HEK293 (cell line): ENCODE measurements around the gene DPPA5.

Experiments used
- CTCF ChIA-PET: fragments of 350-600 bp; formaldehyde crosslinking; extraction: SDS; loops from one replicate; lab custom pipeline; 2021; ENCODE audit warnings: antibody characterized with exemption; lab: Yijun Ruan, JAX
- POLR2A ChIA-PET: fragments of 300-600 bp; formaldehyde crosslinking; extraction: SDS; loops from one replicate; lab custom pipeline; 2020; ENCODE audit warnings: antibody characterized with exemption, inconsistent platforms; lab: Yijun Ruan, JAX
- H3K27ac ChIP-seq: fragments of 200-500 bp; sonication (Bioruptor generic); 2 replicates; pipeline ENCODE4 v1.5.1; 2014; ENCODE audit warnings: low read depth, low read length, control low read depth, inconsistent platforms; ENCODE audit errors: extremely low read depth
- H3K36me3 ChIP-seq, 2 experiments: fragments of 200-500 bp in 1 of 2; sonication (Bioruptor generic) in 1 of 2; 1 replicate in 1 of 2; 2 replicates in 1 of 2; pipeline ENCODE4 v1.5.1; 2014 to 2017; ENCODE audit warnings: inconsistent platforms in 2 of 2, low read length in 2 of 2; ENCODE audit not compliant: control insufficient read depth in 2 of 2, insufficient read depth in 1 of 2
- H3K4me1 ChIP-seq: fragments of 200-500 bp; sonication (Bioruptor generic); 2 replicates; pipeline ENCODE4 v1.5.1; 2014; ENCODE audit warnings: mild to moderate bottlenecking, low read length, inconsistent platforms; ENCODE audit not compliant: control insufficient read depth, insufficient read depth
- H3K4me3 ChIP-seq: 2 replicates; pipeline ENCODE4 v1.5.1; 2011; ENCODE audit warnings: low read depth, mild to moderate bottlenecking, control low read depth, low read length, moderate library complexity
- H3K9me3 ChIP-seq: fragments of 200-500 bp; sonication (Bioruptor generic); 2 replicates; pipeline ENCODE4 v1.5.1; 2014; ENCODE audit warnings: low read depth, low read length, inconsistent platforms; ENCODE audit not compliant: control insufficient read depth, insufficient read depth
- GLIS1 ChIP-seq: fragments of 450-650 bp; formaldehyde crosslinking; IDR thresholded peaks from 2 replicates; pipeline ENCODE4 v1.5.1; 2016; ENCODE audit warnings: missing biosample characterization, missing genetic modification characterization
- HOXA7 ChIP-seq: sonication (generic); formaldehyde crosslinking; IDR thresholded peaks from 2 replicates; pipeline ENCODE4 v1.8.1; 2022; ENCODE audit warnings: missing genetic modification reagents, borderline replicate concordance
- HOXD13 ChIP-seq: sonication (generic); formaldehyde crosslinking; IDR thresholded peaks from 2 replicates; pipeline ENCODE4 v1.8.0; 2022; ENCODE audit warnings: missing genetic modification reagents, borderline replicate concordance
- KLF17 ChIP-seq: fragments of 450-650 bp; formaldehyde crosslinking; IDR thresholded peaks from 2 replicates; pipeline ENCODE4 v1.5.1; 2016; ENCODE audit warnings: missing biosample characterization, missing genetic modification characterization
- PATZ1 ChIP-seq: fragments of 450-650 bp; formaldehyde crosslinking; IDR thresholded peaks from 2 replicates; pipeline ENCODE4 v1.5.1; 2016; ENCODE audit warnings: missing biosample characterization, missing genetic modification characterization
- PRDM4 ChIP-seq: fragments of 450-650 bp; formaldehyde crosslinking; IDR thresholded peaks from 2 replicates; pipeline ENCODE4 v1.5.1; 2017; ENCODE audit warnings: missing biosample characterization, missing genetic modification characterization
- SCRT2 ChIP-seq: fragments of 450-650 bp; formaldehyde crosslinking; IDR thresholded peaks from 2 replicates; pipeline ENCODE4 v1.5.1; 2016; ENCODE audit warnings: missing biosample characterization, missing genetic modification characterization
- SETDB1 ChIP-seq: IDR thresholded peaks from one replicate; pipeline ENCODE4 v1.6.1; 2017; ENCODE audit warnings: mild to moderate bottlenecking, low read length, moderate library complexity, mixed read lengths; ENCODE audit not compliant: insufficient read length
- ZBTB11 ChIP-seq: fragments of 450-650 bp; formaldehyde crosslinking; conservative IDR thresholded peaks from 2 replicates; pipeline ENCODE4 v1.5.1; 2016; ENCODE audit warnings: low read depth, missing biosample characterization, missing genetic modification characterization
- ZBTB26 ChIP-seq: fragments of 450-650 bp; formaldehyde crosslinking; optimal IDR thresholded peaks from 2 replicates; pipeline ENCODE3; 2016; ENCODE audit warnings: missing biosample characterization, mild to moderate bottlenecking, missing genetic modification characterization
- ZFP69B ChIP-seq: fragments of 450-650 bp; formaldehyde crosslinking; IDR thresholded peaks from 2 replicates; pipeline ENCODE4 v1.5.1; 2016; ENCODE audit warnings: missing biosample characterization, missing genetic modification characterization
- ZNF112 ChIP-seq: fragments of 450-650 bp; formaldehyde crosslinking; IDR thresholded peaks from 2 replicates; pipeline ENCODE4 v1.5.0; 2017; ENCODE audit warnings: missing biosample characterization, missing genetic modification characterization
- ZNF146 ChIP-seq: fragments of 450-650 bp; formaldehyde crosslinking; IDR thresholded peaks from 2 replicates; pipeline ENCODE4 v1.5.1; 2016; ENCODE audit warnings: missing biosample characterization, missing genetic modification characterization
- ZNF2 ChIP-seq: fragments of 450-650 bp; formaldehyde crosslinking; IDR thresholded peaks from 2 replicates; pipeline ENCODE4 v1.5.1; 2016; ENCODE audit warnings: missing biosample characterization, missing genetic modification characterization
- ZNF211 ChIP-seq: fragments of 450-650 bp; formaldehyde crosslinking; IDR thresholded peaks from 2 replicates; pipeline ENCODE4 v1.5.1; 2016; ENCODE audit warnings: low read depth, missing biosample characterization, missing genetic modification characterization
- ZNF214 ChIP-seq: fragments of 450-650 bp; formaldehyde crosslinking; IDR thresholded peaks from 2 replicates; pipeline ENCODE4 v1.5.1; 2017; ENCODE audit warnings: missing biosample characterization, mild to moderate bottlenecking, missing genetic modification characterization, borderline replicate concordance
- ZNF239 ChIP-seq: fragments of 450-650 bp; formaldehyde crosslinking; IDR thresholded peaks from 2 replicates; pipeline ENCODE4 v1.5.1; 2016; ENCODE audit warnings: missing biosample characterization, missing genetic modification characterization
- ZNF350 ChIP-seq: fragments of 450-650 bp; formaldehyde crosslinking; IDR thresholded peaks from 2 replicates; pipeline ENCODE4 v1.5.0; 2017; ENCODE audit warnings: missing biosample characterization, mild to moderate bottlenecking, missing genetic modification characterization
- ZNF362 ChIP-seq: fragments of 450-650 bp; formaldehyde crosslinking; IDR thresholded peaks from 2 replicates; pipeline ENCODE4 v1.5.1; 2016; ENCODE audit warnings: missing biosample characterization, missing genetic modification characterization
- ZNF48 ChIP-seq: fragments of 450-650 bp; formaldehyde crosslinking; IDR thresholded peaks from 2 replicates; pipeline ENCODE4 v1.5.1; 2016; ENCODE audit warnings: missing biosample characterization, missing genetic modification characterization
- ZNF621 ChIP-seq: fragments of 450-650 bp; formaldehyde crosslinking; IDR thresholded peaks from 2 replicates; pipeline ENCODE4 v1.5.1; 2017; ENCODE audit warnings: missing biosample characterization, missing genetic modification characterization
- ZNF626 ChIP-seq: fragments of 450-650 bp; sonication (Bioruptor Pico); formaldehyde crosslinking; IDR thresholded peaks from 2 replicates; pipeline ENCODE4 v1.5.1; 2018; ENCODE audit warnings: missing biosample characterization, missing genetic modification characterization, inconsistent platforms

The DPPA5 gene

GRCh38 chr6:73371984-73372383 is 17.9 kb upstream of the DPPA5 start:
- no peaks in the 10 kb centered on the region for H3K9me3 ChIP-seq
- POLR2A ChIA-PET: no interaction called here
- TF ChIP-seq ZBTB11: no peak
- TF ChIP-seq SETDB1: peak; percentile 92
- no peak for TF ChIP-seq ZNF211
- TF ChIP-seq, all 188 proteins: peak for 1
- Histone ChIP-seq H3K4me1 (no peaks in the 10 kb centered on the region), H3K36me3 (no peaks in the 10 kb centered on the region), H3K4me3 (no peak overlapping the region), H3K27ac (no peak overlapping the region)
- CTCF ChIA-PET: interaction anchor here (0.6 to 2.7 kb wide), 2 partner anchors 9 to 17 kb away, joined by 3 to 9 read pairs; no protein-coding TSS in a partner anchor

GRCh38 chr6:73369563-73369962 is 15.5 kb upstream of the DPPA5 start, which contains the start of gene OOEP:
Gene OOEP, minus strand, starts transcription at chr6:73369897. Its CDS starts 105 bp downstream, at chr6:73369792.
- H3K27ac ChIP-seq: no peak within 1 kb of the TSS
- H3K9me3 ChIP-seq: no peaks in the 10 kb centered on the region
- TF ChIP-seq ZNF350 (no peak), ZNF621 (tag by site-specific recombination) (no peak), SCRT2 (tag by site-specific recombination) (no peak), ZNF239 (tag by site-specific recombination) (no peak), PATZ1 (tag by site-specific recombination) (no peak), GLIS1 (tag by site-specific recombination) (no peak), ZNF112 (tag by site-specific recombination) (no peak), ZFP69B (no peak), ZBTB26 (tag by site-specific recombination) (no peak), HOXD13 (no peak), KLF17 (tag by site-specific recombination) (no peak), HOXA7 (CRISPR knock-in tag) (no peak), ZNF48 (tag by site-specific recombination) (no peak), PRDM4 (no peak), ZNF214 (tag by site-specific recombination) (no peak), ZNF626 (tag by site-specific recombination) (no peak), ZNF2 (no peak), ZNF362 (tag by site-specific recombination) (no peak), ZNF146 (tag by site-specific recombination) (no peak)
- ChIA-PET CTCF (no interaction called here), POLR2A (no interaction called here)
- no peak within 1 kb of the TSS for H3K4me3 ChIP-seq
- H3K4me1 ChIP-seq: no peaks in the 10 kb centered on the region
- no peaks in the 10 kb centered on the region for H3K36me3 ChIP-seq
